Stimulated activated CD4-positive, alpha-beta T cell treated with anti-CD3 and anti-CD28 coated beads, Interleukin-15, amount 100 ng/mL, for 1 hour (primary cell): ENCODE data around the gene NTPCR.

Source experiments
- DNase-seq, 2 donors: peaks; one replicate each; pipeline ENCODE4 v3.0.0-alpha.2; 2020; ENCODE audit warnings: low read depth in 1 of 2, low spot score in 1 of 2

The NTPCR gene

GRCh38 chr1:233005703-233006102 is 55.3 kb downstream of the NTPCR start:
- DNase-seq = no peak

- no peak for DNase-seq
Observed at GRCh38 chr1:233006108-233006507, 55.7 kb downstream of the NTPCR start.

- no peak for DNase-seq
Observed at GRCh38 chr1:233006541-233006973, 56.1 kb downstream of the NTPCR start.

GRCh38 chr1:233010146-233010545 is 59.7 kb downstream of the NTPCR start:
- no peak for DNase-seq

- no peak for DNase-seq
Observed at GRCh38 chr1:233012021-233012420, 61.6 kb downstream of the NTPCR start.

- no peak for DNase-seq
Observed at GRCh38 chr1:233015965-233016364, 65.6 kb downstream of the NTPCR start.

GRCh38 chr1:233016798-233017197 is 66.4 kb downstream of the NTPCR start:
- DNase-seq = no peak

- no peak for DNase-seq
Observed at GRCh38 chr1:233019083-233019482, 68.7 kb downstream of the NTPCR start.

GRCh38 chr1:233019778-233020325 is 69.4 kb downstream of the NTPCR start:
- no peak for DNase-seq

- DNase-seq = no peak
Observed at GRCh38 chr1:233020426-233020825, 70.0 kb downstream of the NTPCR start.

- no peak for DNase-seq
Observed at GRCh38 chr1:233022246-233022645, 71.8 kb downstream of the NTPCR start.

GRCh38 chr1:233024199-233024598 is 73.8 kb downstream of the NTPCR start:
- DNase-seq = no peak

- DNase-seq = no peak
Observed at GRCh38 chr1:233025157-233025556, 74.7 kb downstream of the NTPCR start.

GRCh38 chr1:233025567-233025966 is 75.2 kb downstream of the NTPCR start:
- no peak for DNase-seq

- no peak for DNase-seq
Observed at GRCh38 chr1:233027046-233027445, 76.6 kb downstream of the NTPCR start.

GRCh38 chr1:233031521-233031920 is 81.1 kb downstream of the NTPCR start:
- DNase-seq = no peak

- no peak for DNase-seq
Observed at GRCh38 chr1:233032916-233033315, 82.5 kb downstream of the NTPCR start.

GRCh38 chr1:233033361-233033760 is 83.0 kb downstream of the NTPCR start:
- DNase-seq = no peak
